ENCODE data around the gene AMDHD1.

DNA sequence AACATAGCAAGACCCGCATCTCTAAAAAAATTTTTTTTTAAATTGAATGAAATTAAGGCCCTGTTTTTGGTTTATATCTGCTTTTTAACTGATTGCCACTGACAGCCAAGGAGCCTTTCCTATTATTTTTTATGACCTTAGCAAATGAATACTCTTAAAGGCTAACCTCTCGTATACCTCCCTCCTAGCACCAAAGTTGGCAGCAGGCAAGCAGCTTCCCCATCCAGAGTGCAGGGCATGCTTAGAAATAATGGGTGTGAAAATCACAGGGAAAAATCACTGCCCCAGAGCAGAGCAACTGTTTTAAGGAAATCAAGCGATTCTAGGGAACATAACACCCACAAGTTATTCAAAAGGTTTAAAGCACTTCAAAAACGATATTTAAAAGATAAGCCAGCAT is 32.4 kb downstream of the AMDHD1 start:
- TF ChIP-seq TAF1 (IDR thresholded peaks at IDR 0.05; ENCODE audit: borderline replicate concordance, low read depth, low read length) (no peak), POLR2AphosphoS5 (IDR thresholded peaks at IDR 0.05; ENCODE audit: low read depth, low read length) (no peak), POLR2A (IDR thresholded peaks at IDR 0.05; ENCODE audit: low read depth, low read length) (no peak)

Measured in GM12892 (cell line).